OCI-LY7 (cell line): ENCODE results near the gene FAM78A. TPM values are rescaled to one million over a fixed set of nuclear protein-coding genes. Genes with fewer than 3 reads are reported as not detected.

Experiments used
- BruUV-seq: library from RNA; stranded (reverse); fragments of 400-500 nt; replicated peaks from 2 replicates; lab custom pipeline; 2021; lab: Mats Ljungman, UMichigan
- CTCF ChIA-PET: fragments of 300-600 bp; sonication (Branson Sonifier 250); formaldehyde crosslinking; loops from one replicate; lab custom pipeline; 2022; ENCODE audit warnings: antibody characterized with exemption; ENCODE audit not compliant: unreplicated experiment; lab: Charles Lee
- POLR2A ChIA-PET: fragments of 300-600 bp; sonication (Branson Sonifier 250); formaldehyde crosslinking; loops from one replicate; lab custom pipeline; 2022; ENCODE audit warnings: antibody characterized with exemption; lab: Charles Lee
- DNase-seq: peaks from one replicate; pipeline ENCODE4 v3.0.0-alpha.2; 2015; ENCODE audit warnings: low spot score
- H2AFZ ChIP-seq: fragments of 200-600 bp; sonication (generic), shearing (Covaris generic); 2 replicates; pipeline ENCODE4 v1.6.1; 2014; ENCODE audit warnings: mild to moderate bottlenecking, antibody characterized with exemption, low read length, moderate library complexity
- H3K27ac ChIP-seq: fragments of 200-600 bp; sonication (generic); 2 replicates; pipeline ENCODE4 v1.5.1; 2014; ENCODE audit warnings: mixed run types, low read depth, mild to moderate bottlenecking, moderate library complexity, low read length, inconsistent platforms; ENCODE audit not compliant: poor library complexity, severe bottlenecking
- H3K36me3 ChIP-seq: fragments of 200-600 bp; sonication (generic); 2 replicates; pipeline ENCODE4 v1.6.1; 2014; ENCODE audit warnings: mild to moderate bottlenecking, antibody characterized with exemption, low read length, moderate library complexity, mixed read lengths; ENCODE audit not compliant: insufficient read depth
- H3K4me1 ChIP-seq: fragments of 200-600 bp; sonication (generic); 2 replicates; pipeline ENCODE4 v1.5.1; 2014; ENCODE audit warnings: mild to moderate bottlenecking, low read length; ENCODE audit not compliant: insufficient read depth, poor library complexity, severe bottlenecking
- H3K4me2 ChIP-seq: fragments of 200-600 bp; sonication (generic); 2 replicates; pipeline ENCODE4 v1.6.1; 2014; ENCODE audit warnings: mild to moderate bottlenecking, low read length
- H3K4me3 ChIP-seq: fragments of 200-600 bp; sonication (generic); 2 replicates; pipeline ENCODE4 v1.5.1; 2014; ENCODE audit warnings: mild to moderate bottlenecking, low read depth, low read length; ENCODE audit not compliant: poor library complexity, severe bottlenecking
- H3K79me2 ChIP-seq: fragments of 200-600 bp; sonication (generic); 2 replicates; pipeline ENCODE4 v1.6.1; 2016; ENCODE audit warnings: low read depth, mild to moderate bottlenecking, low read length, moderate library complexity, mixed read lengths; ENCODE audit not compliant: insufficient read depth
- H3K9me2 ChIP-seq: fragments of 200-600 bp; sonication (generic); 2 replicates; pipeline ENCODE4 v1.6.1; 2016; ENCODE audit warnings: mild to moderate bottlenecking, low read length, mixed read lengths; ENCODE audit not compliant: insufficient read depth
- H3K9me3 ChIP-seq: fragments of 200-600 bp; sonication (generic); 2 replicates; pipeline ENCODE4 v1.6.1; 2014; ENCODE audit warnings: mild to moderate bottlenecking, mixed run types, low read length, mixed read lengths
- H4K20me1 ChIP-seq: fragments of 200-600 bp; sonication (generic); 2 replicates; pipeline ENCODE4 v1.6.1; 2014; ENCODE audit warnings: mild to moderate bottlenecking, antibody characterized with exemption, low read length, moderate library complexity, mixed read lengths; ENCODE audit not compliant: insufficient read depth
- CTCF ChIP-seq: fragments of 200-600 bp; sonication (generic); conservative IDR thresholded peaks from 2 replicates; pipeline ENCODE4 v1.5.1; 2014; ENCODE audit warnings: mild to moderate bottlenecking, antibody characterized with exemption, low read length, moderate library complexity, mixed read lengths
- EZH2phosphoT487 ChIP-seq: fragments of 200-600 bp; sonication (generic); IDR thresholded peaks from 2 replicates; pipeline ENCODE4 v1.6.1; 2018; ENCODE audit warnings: low read depth, borderline replicate concordance, mild to moderate bottlenecking, mixed run types, antibody characterized with exemption, low read length, moderate library complexity, mixed read lengths
- intact Hi-C: fragments of 100-400 bp; cut with micrococcal nuclease; formaldehyde crosslinking; loops from one replicate; pipeline ENCODE4 v1.10.0; 2022; ENCODE audit not compliant: unreplicated experiment
- total RNA-seq, 2 experiments: library from RNA; depleted of rRNA in 1 of 2; stranded (reverse); fragments of >200 nt in 1 of 2; shearing (Covaris generic) in 1 of 2; gene quantifications; 2 replicates each; pipeline ENCODE4 v1.2.3, GENCODE V29; 2014 to 2022

Gene FAM78A
- total RNA-seq, 2 experiments from 2014 or later: 25.0 to 35.0 TPM

- Histone ChIP-seq H3K9me2 (no peaks in the 10 kb centered on the region), H3K9me3 (no peaks in the 10 kb centered on the region), H3K4me2 (no peak overlapping the region), H3K27ac (no peak overlapping the region), H4K20me1 (no peaks in the 10 kb centered on the region), H2AFZ (no peak overlapping the region), H3K79me2 (no peaks in the 10 kb centered on the region), H3K36me3 (no peaks in the 10 kb centered on the region), H3K4me1 (no peaks in the 10 kb centered on the region), H3K4me3 (no peak overlapping the region)
- no peak for TF ChIP-seq CTCF
- TF ChIP-seq EZH2phosphoT487: no peak
- POLR2A ChIA-PET: no interaction called here
- no peak for DNase-seq
- intact Hi-C loops: no loop called here
- no TSS peak for BruUV-seq
- CTCF ChIA-PET: no interaction called here
Measured at GRCh38 chr9:131287359-131287758, 11.0 kb upstream of the FAM78A start.

GRCh38 chr9:131284856-131285255 lies 8.5 kb upstream of the FAM78A start:
- POLR2A ChIA-PET: no interaction called here
- no peak for DNase-seq
- H3K36me3 ChIP-seq: no peaks in the 10 kb centered on the region
- CTCF ChIA-PET: no interaction called here
- intact Hi-C loops: no loop called here
- H3K4me3 ChIP-seq: no peak overlapping the region
- H4K20me1 ChIP-seq: no peaks in the 10 kb centered on the region
- no TSS peak for BruUV-seq
- H3K9me2 ChIP-seq: no peaks in the 10 kb centered on the region
- no peaks in the 10 kb centered on the region for H3K79me2 ChIP-seq
- no peaks in the 10 kb centered on the region for H3K9me3 ChIP-seq
- no peaks in the 10 kb centered on the region for H3K4me1 ChIP-seq
- H3K4me2 ChIP-seq: no peak overlapping the region
- no peak for TF ChIP-seq EZH2phosphoT487
- no peak for TF ChIP-seq CTCF
- H2AFZ ChIP-seq: no peak overlapping the region
- no peak overlapping the region for H3K27ac ChIP-seq

- no peak overlapping the region for H2AFZ ChIP-seq
- no peak overlapping the region for H3K4me2 ChIP-seq
- H3K27ac ChIP-seq: no peak overlapping the region
- no TSS peak for BruUV-seq
- no peaks in the 10 kb centered on the region for H4K20me1 ChIP-seq
- no peaks in the 10 kb centered on the region for H3K9me3 ChIP-seq
- no peak overlapping the region for H3K4me3 ChIP-seq
- no peaks in the 10 kb centered on the region for H3K36me3 ChIP-seq
- no peak for TF ChIP-seq CTCF
- TF ChIP-seq EZH2phosphoT487: no peak
- CTCF ChIA-PET: no interaction called here
- no peaks in the 10 kb centered on the region for H3K79me2 ChIP-seq
- H3K9me2 ChIP-seq: no peaks in the 10 kb centered on the region
- intact Hi-C loops: no loop called here
- no peak for DNase-seq
- POLR2A ChIA-PET: no interaction called here
- peaks cover 6% of the 10 kb centered on the region for H3K4me1 ChIP-seq
Measured at GRCh38 chr9:131282688-131283422, 6.5 kb upstream of the FAM78A start.
